NK-92 (cell line): ENCODE data around the gene RBM33.

Experiments
- DNase-seq: peaks from one replicate; lab custom pipeline; 2025; ENCODE audit not compliant: unreplicated experiment; lab: John Stamatoyannopoulos, UW

Gene RBM33

DNA sequence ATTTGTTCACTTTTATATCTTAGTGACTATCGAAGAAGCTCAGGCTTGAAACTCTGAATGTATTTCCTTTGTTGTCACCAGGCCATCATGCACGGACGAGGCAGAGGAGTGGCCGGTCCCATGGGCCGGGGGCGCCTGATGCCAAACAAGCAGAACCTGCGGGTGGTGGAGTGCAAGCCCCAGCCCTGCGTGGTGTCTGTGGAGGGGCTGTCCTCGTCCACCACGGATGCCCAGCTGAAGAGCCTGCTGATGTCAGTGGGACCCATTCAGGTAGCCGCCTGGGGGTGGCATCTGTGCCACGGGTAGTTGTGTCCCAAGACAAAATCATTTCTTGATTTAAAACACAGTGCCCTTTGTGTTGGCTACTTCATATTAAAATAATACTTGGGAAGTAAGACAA, 121.9 kb downstream of the RBM33 start:
- DNase-seq = no peak

DNA sequence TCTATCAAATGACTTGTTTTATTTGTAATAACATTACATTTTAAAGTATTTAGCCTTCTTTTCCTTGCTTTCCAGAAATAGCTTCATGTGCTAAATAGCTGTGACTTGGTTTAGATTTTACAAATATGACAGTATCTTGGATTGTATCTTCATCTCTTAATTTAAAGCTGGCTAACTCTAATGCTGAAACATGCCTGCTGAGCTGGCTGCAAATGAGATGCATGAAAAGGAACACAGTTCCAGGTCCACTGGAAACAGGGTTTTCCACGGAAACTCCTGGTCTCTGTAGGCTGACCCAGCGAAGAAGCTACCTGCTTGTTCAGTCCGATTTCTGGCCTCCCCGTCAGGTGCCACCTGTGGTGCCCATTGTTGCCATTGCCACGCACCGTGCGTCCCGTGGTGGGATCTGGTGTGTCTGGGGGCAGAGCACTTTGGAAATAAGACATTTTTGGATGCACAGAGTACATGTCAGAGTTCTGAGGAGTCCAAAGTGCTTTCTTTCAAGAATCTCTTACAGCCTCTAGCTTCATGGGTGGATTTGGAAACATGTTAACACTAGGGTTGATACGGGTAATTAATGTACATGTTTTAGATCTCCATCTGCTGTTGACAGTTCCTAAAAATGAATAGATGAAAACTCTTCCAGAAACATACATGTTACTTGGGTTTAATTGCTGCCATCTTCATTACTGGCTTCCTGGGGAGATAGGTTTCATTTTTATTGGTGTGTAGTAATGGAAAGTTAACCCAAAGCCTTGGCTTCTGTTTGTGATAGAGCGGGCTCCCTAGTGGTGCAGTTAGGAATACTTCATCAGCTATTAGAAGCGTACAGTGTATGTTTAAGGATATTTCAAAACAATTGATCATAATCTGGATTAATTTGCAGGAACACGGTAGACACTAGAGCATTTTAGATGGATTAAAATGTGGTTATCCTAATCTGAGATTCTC, 122.8 kb downstream of the RBM33 start:
- DNase-seq = no peak

DNA sequence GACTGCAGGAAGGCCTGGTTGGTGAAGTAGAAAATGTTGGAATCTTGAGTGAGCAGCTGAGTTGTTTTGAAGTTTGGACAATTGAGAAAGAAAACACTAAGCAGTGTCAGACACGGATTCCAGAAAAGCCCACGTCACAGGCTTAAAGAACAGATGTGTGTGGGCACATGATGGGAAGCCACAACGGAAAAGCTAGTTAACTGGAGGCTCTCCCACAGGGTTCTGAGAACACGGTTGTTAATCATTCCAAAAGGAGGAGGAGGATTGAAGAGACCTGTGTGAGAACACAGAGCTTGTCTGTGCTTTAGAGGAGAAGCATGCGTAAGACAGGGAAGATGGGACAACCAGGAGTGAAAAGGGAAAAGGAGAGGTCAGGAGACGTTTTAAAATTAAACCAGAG, 125.2 kb downstream of the RBM33 start:
- DNase-seq = no peak

DNA sequence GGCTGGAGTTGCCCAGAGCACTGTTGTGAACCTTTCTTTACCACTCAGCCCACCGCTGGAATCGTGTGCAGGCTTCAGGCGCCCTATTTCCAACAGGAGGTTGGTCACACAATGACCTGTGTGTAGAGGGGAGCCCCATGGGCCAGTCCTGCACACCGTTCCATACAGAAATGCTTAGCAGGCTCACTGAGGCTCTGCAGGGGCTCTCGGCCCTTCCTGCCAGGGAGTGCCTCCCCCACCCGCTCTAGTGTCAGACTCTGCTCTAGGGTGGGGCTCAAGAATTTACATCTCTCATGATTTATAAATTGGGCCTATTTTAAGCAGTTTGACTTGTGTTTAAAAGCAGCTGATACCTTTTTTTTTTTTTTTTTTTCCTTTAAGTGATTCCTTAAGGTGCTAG, 125.8 kb downstream of the RBM33 start:
- DNase-seq = no peak

DNA sequence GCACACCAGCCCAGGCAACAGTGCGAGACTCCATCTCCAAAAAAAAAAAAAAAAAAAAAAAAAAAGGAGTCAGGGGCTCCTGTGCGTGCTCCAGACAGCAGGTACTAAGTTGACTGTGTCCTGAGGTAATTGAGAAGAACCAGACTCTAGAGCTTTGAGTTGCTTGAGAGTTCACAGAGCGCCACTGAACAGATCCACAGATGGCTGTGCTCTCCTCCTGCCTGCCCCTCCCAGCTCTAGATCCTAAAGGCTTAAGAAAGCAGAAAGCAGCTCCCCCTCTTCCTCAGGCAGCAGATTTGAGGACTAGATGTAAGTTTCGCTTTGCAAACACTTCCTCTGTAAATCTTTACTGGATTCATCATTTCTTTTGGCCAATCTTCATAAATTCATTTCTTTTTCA, 129.1 kb downstream of the RBM33 start:
- DNase-seq = no peak

DNA sequence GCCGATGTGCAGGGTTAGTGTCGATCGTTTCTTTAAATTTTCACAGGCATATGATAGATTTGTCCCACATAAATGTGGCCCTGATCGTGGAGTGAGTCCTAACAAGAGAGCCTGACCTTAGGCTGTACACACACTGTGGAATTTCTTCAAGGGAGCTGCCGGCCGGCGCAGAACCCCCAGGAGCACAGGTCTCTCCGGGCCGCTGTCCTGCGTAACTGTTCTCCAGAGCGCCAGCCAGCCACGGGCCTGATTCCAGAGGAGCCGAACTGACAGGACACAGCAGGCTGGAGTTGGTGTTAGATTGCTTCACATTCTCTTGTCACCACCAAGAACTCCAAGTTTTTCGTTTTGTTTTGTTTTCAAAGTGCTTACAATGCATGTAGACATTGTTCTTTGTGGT, 130.5 kb downstream of the RBM33 start:
- DNase-seq = no peak

DNA sequence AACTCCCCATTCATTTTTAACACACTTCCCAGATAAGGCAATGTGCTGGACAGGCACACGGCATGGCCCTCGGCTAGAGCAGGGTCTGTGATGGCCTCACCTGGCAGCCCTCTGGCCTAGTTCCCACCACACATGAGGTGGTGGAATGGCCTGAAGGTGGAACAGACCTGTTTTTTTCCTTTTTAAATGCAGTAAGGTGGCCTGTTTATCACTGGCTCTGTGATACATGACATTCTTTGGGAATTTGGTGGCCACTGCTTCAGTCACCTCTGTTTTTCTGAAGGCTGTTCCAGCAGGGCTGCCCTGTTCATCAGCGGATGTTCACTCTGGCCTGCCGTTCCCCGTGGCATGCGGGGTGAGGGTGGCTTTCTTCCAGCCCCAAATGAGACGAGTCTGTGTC, 131.2 kb downstream of the RBM33 start:
- no peak for DNase-seq

DNA sequence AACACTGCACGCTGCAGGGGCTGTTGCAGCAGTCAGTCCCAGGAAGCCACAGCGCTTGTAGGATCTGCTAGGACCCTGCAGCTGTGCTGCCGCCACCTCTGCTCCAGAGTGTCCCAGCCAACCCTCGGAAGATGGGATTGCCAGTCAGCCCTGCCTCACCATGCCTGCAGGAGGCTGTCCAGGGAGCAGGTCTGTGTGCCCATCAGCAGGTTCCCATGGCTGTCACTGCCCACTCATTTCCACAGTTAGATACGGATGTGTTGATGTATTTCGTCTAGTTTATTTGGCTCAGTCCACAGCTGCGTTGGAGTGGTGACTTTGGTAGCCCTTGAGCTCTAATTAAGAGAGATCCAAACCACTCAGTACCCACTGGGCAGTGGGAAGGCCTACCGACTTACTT, 132.1 kb downstream of the RBM33 start:
- DNase-seq = no peak

DNA sequence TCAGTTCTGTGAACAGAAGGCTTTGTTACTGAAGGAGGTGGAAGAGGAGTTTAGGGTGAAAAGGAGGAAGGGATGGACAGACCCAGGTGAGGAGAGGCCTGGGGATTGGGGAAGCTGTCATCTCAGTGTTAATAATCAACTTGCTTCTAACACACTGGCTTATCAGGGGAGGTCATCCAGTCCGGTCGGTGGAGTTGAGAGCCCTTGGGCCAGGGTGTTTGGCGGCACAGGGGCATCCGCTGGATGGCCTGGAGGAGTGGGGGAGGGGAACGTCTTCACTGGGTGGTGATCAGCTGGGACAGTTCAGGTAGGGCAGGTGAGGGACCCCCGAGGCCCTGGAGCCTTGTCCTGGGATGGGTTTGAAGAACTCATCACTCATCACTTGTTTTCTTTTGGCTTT, 133.9 kb downstream of the RBM33 start:
- no peak for DNase-seq

DNA sequence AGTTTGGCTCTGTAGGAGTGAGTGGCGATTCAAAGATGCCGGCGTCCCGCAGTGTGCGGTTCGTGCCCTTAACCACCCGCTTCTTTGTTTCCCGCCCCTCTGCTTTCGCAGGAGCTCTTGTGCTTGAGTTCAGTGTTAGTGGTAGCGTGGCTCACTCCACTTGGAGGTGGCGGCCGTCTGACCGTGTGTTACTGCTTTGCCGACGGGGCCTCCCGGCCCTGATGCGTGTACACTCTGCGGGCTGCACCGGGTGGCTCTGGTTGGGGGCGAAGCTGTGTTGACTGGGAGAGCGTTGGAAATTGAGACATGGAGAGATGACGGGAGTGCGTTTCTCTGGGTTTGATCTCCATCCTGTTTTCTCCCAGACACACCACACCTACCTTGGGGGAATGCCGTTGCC, 136.4 kb downstream of the RBM33 start:
- no peak for DNase-seq

DNA sequence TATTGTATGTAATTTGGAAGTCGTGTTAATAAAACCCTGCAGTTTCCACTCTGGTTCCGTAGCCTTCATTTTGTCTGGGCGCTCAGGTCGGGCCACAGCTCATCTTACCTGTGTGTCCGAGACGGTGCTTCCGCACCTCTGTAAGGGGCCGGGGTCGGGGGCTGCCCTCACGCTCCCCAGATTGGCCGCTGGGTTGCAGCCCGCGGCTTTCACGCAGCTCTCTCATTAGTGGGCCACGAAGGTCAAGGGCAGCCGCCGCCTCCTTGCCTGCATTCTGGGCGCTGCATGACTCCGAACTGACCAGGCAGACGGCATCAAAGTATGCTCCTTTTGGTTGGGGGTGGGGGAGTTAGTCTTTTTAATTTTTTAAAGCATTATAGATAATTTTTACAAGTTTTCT, 137.0 kb downstream of the RBM33 start:
- no peak for DNase-seq

DNA sequence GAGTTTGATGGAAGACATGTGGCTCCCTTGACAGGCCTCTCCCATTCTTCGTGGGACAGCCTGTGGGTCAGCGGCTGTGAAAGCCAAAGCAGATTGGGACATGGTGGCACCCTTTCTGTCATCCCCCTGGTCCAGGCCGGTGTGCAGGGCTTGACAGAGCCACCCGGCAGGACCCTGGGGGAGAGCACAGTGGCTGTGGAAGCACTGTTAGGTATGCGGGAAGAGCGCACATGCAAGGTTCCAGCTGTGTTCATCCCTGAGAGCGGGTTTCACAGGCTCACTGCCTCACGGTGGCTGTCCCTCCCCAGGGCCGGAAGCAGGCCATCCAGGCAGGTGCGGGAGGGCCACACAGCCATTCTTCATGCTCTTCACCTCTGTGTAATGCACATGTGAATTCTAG, 138.0 kb downstream of the RBM33 start:
- DNase-seq = no peak

DNA sequence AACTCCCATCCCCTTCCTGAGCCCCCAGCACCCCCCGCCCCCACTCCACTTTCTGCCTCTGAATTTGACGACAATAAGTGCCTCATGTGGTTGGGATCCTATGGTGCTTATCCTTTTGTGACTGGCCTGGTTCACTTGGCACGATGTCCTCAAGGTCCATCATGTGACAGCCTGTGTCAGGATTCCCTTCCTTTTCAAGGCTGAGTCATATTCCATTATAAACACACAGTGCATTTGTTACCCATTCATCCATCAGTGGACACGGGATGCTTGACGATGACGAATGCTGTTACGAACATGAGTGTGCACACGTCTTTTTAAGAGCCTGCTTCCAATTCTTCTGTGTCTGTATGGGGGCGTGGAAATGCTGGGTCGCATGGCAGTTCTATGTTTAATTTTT, 141.1 kb downstream of the RBM33 start:
- no peak for DNase-seq

DNA sequence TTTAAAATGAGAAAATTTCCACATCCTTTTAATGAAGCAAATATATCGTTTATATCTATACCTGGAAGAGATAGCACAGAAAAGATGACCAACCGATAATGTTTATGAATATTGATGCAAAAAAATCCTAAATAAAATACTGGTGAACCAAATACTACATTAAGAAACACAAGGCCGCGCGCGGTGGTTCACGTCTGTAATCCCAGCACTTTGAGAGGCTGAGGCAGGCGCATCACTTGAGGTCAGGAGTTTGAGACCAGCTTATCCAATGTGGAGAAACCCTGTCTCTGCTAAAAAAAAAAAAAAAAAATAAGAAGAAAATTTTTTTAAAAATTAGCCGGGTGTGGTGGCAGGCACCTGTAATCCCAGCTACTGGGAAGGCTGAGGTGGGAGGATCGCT, 142.0 kb downstream of the RBM33 start:
- DNase-seq = no peak

DNA sequence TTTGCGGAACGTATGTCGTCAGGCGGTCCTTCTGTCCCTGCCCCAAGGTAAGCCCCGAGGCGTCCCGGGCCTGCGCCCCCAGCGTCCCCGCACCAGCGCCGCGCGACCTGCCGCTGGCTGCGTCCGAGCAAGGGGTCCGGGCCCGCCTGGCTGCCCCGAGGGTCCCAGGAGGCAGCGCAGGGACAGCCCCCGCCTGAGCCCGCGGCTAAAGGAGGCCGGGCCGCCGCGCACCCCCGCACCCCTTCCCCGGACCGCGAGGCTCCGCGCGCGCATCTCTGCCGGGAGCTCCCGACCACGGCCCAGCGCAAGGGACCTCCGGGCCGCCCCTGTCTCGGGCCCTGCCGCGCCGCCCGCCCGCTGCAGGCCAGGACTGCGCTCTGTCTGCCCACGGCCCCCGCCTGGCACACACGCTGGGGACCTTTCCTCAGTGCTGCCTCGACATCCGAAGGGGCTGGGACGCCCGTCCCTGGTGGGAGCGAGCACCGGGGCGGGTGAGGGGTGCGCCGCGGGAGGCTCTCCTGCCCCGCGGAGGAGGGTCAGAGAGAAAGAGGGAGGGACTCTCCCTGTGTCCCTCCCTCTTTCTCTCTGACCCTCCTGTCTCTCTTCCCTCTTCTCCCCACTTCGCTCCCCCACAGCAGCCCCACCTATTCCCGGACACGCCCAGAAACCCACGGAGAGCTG, 142.8 kb downstream of the RBM33 start:
- DNase-seq = no peak

DNA sequence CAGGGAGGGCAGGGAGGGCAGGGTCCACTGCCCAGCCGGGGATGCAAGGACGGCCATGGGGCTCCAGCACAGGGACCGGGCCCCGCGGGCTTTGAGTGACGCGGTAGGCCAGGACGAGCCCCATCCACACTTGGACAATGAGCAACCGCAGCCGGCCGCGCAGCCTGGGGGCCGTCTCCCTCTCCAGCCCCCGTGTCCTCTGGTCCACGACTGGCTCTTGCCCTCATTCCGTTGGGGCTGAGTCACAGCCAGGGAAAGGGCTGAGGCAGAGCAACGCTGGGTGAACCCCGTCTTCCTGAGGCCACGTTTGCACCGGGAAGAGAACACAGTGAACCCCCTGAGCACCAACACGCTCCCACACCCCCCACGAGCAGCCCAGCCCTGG, 144.1 kb downstream of the RBM33 start:
- no peak for DNase-seq

DNA sequence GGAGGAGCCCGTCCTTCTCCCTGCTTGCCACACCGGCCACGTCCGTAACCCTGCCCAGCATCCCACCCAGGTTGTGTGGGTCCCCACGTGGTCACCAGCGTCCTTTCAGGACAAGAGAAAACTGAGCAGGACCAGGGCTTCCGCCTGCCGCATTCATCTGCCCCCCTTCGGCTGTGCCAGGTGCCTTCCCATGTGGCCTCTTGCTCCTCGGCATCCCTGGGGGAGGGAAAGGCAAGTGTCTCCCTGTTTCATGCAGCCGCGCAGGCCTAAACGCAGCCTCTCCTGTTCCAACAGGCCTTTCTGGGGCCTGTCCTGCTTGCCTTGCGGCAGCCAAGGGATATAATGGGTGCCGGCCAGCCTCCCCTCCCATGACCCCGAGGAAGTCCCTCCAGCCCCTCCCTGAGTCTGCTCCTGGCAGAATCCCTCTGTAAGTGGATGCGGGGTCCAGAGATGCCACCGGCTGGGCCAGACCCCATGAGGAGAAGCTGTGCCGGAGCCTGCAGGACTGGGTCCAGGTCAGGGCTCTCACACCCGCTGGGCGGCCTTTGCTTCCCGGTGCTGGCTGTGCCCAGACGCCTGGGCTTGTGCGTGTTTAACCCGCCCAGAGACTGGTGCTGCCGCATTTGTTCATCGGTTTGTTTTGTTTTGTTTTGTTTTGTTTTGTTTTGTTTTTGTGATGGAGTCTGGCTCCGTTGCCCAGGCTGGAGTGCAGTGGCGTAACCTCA, 144.7 kb downstream of the RBM33 start:
- no peak for DNase-seq

DNA sequence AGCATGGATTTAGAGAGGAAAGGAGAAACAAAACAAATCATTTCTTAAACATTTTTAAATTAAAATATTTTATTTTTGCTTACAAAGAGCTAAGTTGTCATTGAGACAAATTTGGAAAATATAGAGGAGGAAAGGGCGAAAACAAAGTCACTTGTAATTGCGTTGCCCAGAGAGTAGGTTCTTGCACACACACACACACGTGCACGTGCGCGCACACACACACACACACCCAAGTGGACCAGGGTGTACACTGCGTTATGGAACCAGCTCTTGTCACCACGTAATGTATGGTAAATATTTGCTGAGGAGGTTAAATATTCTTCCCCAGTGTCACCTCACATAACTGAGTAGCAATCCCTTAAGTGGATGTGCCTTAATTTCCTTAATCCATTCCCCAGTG, 146.2 kb downstream of the RBM33 start:
- DNase-seq = no peak

DNA sequence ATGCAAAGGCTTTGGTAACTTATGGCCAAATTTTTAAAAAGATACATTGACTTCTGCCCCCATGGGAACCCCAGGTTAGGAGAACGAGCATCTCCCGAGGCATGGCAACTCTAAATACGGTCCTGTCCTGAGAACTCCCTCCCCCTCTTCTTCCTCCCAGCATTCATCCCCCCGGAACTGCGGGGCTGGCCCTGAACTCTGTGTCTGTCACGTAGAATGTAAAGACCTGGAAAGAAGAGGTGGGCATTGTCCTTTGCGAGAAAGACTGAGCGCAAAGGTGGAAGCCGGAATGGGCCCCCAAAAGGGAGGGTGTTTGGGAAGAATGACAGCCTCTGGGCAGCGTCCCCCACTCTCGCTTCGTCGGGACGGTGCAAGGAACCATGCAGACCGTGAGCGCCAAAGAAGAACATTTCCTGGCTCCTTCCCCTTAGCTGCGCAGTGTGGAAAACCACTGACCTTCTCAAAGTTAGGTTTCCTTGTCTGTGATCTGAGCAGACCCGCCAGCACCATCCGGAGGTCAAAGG, 146.8 kb downstream of the RBM33 start:
- no peak for DNase-seq

DNA sequence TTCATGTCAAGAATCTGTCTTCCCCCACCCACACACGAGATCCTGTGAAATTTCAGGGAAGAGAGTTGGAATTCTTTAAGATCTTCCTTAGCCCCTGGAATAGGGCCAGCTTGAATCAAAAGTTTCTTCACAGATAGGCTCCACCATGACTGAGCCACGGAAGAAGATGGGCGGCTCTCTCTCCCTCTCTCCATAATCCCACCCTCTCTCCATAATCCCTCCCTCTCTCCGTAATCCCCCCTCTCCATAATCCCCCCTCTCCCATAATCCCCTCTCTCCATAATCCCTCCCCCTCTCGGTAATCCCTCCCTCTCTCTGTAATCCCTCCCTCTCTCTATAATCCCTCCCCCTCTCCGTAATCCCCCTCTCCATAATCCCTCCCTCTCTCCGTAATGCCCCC, 147.4 kb downstream of the RBM33 start:
- no peak for DNase-seq

DNA sequence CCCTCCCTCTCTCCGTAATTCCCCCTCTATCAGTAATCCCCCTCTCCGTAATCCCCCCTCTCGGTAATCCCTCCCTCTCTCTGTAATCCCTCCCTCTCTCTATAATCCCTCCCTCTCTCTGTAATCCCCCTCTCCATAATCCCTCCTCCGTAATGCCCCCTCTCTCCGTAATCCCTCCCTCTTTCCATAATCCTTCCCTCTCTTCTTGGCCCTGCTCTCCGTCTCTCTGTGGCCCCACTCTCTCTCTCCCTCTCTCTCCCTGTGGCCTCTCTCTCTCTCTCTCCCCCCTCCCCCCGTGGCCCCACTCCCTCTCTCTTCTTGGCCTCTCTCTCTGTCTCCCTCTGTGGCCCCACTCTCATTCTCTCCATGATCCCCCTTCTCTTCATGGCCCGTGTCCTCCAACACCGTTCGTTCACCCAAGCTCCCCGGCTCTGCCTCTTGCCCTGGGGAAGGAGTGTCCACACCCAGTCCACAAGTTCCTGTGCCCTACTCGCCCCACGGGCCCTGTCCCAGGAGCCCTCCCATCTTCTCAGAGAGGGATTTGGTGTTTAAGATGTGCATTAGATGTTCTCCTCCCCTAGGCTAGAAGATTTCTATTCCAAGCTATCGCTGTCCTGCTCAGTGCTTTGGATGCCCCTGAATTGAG, 148.0 kb downstream of the RBM33 start:
- DNase-seq = no peak
